ENCODE data around the gene MSH2.

GRCh38 chr2:47484396-47484795 is 81.4 kb downstream of the MSH2 start:
- TF ChIP-seq EGR1 (IDR thresholded peaks at IDR 0.05; ENCODE audit: low read depth in 2 of 2), result no peak
- no peak for TF ChIP-seq GABPA (IDR thresholded peaks at IDR 0.05 in 1 of 2, conservative IDR thresholded peaks at IDR 0.05 in 1 of 2)
- no peak for TF ChIP-seq CTCF (IDR thresholded peaks at IDR 0.05; ENCODE audit: low read depth, low read length, missing input control)
- TF ChIP-seq RAD21 (IDR thresholded peaks at IDR 0.05), result no peak
- no peak for TF ChIP-seq ZBTB33 (IDR thresholded peaks at IDR 0.05)
- TF ChIP-seq SP1 (IDR thresholded peaks at IDR 0.05), result no peak
- no peak for TF ChIP-seq HNF4G (IDR thresholded peaks at IDR 0.05)
